HUDEP-2 (cell line): ENCODE measurements around the gene SKOR2.

Source experiments
- DNase-seq, 76 experiments: peaks; one replicate each; lab custom pipeline; 2025; ENCODE audit not compliant: unreplicated experiment in 76 of 76; lab: John Stamatoyannopoulos, UW

The SKOR2 gene

DNA sequence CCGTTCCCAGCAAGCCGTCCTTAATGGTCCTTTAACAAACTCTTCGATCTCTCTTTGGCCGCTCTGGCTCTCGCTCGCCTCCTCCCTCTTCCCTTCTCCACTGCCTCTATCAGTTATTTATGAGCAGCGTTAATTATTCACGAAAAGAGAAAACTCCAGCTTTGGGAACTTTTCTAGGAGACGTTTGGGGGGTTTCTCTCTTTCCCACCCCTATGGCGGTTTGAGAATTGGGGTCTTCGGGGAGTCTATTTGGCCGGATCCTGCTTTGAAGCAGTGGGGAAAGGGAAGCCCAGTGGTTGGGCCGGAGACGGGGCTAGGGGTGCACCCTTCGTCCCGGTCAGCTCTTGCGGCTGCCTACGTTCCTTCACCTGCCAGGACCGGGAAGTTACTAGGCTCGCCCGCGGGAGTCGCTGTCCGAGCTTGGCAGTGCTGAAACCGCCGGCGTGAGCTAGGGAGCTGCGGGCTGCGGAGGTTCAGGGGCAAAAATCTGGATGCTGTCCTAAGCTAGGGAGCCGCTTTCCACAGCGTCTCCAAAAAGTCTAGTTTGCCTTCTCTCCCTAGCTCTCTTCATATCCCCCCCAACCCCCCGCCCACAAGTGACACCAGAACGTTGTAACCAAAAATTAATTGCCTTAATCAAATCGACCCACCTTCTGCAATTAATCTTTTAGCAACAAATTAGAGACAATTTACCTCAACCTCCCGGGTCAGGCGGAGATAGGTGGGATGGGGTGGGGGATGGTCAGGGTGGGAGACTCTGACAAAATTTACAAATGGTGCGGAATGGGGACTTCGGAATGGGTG lies 8.9 kb upstream of the SKOR2 start:
- DNase-seq: peak in 41 of 76 experiments; percentile 1 to 54 (median 27)

DNA sequence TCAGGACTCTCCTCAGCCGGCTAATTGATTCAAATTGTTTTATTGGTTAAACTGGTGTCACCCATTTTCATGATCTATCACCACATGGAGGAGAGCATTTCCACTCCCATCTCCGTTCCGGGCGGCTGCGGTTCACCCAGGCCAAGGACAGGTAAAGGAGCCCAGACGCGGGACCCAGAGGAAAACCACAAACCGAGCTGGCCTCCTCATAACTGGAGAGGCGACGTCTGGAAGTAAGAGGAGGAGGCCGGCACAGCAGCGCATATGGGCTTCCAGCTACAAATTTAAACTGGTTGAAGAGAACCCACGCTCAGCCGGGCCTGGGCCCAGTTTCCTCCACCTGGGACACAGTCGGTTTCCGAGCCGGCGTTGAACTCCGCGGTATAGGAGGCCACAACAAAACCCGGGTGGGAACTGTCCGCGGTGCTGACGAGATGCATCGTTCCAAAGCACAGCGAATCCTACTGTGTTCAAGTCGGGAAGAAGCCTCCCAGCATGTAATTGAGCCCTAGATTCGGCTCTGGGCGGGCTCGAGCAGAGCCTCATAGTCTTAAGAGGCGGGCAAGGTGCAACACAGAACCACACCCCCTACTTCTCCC lies 3.0 kb upstream of the SKOR2 start:
- DNase-seq: peak in 42 of 76 experiments; percentile 8 to 57 (median 34)

DNA sequence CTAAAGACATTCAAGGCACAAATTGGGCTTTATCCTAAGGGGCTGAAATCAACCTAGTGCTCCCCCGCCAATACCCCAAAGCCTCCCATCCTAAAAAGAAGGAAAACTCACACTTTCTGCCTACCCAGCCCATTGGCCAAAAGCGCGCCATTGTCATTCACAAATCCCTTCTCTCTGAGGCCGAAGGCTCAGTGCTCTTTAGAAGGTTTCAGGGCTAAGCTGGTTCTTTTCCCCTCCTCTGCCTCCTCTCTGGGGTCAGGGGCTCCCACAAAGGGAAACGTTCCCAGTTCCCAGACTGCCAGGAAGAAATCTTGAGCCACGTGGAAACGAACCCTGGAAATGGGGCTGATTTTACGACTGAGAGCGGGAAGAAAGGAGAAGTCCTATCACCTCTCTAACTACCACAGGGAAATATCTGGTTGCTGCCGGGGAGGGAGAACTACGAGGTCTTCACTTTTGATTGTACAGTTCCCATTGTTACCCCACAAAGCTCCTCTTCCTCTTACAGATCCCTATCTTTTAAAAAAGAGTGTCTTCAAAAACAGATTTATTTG lies 1.7 kb upstream of the SKOR2 start:
- DNase-seq: no peak

DNA sequence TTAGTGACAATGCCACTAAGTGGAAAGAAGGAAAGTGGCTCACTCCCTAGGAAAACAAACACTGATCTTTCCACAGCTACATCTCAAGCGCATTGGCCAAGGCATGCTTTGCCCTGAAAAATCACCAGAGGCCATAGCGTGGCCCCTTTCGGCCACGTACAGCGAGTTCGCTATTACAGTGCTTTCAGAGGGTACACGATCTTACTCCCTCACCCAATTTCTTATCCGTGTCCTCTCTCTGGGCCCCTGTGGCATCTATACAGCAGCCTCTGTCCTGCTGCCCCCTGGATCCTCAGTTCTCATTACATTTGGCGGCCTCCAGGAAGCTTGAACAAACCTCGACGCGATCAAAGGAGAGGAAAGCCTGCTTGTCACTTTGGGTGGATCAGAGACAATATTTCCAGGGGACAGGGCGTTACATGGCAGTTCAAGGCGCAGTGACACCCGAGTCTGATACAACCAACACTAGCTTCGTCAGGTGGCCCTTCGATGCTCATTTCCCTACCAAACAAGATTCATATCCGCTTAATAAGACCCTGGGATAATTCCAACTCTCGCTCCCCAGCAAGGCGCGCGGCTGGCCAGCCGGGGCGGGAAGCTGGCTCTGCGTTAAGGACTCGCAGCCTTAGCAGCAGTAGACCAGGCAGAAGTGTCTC lies 941 bp downstream of the SKOR2 start:
- no peak for DNase-seq

DNA sequence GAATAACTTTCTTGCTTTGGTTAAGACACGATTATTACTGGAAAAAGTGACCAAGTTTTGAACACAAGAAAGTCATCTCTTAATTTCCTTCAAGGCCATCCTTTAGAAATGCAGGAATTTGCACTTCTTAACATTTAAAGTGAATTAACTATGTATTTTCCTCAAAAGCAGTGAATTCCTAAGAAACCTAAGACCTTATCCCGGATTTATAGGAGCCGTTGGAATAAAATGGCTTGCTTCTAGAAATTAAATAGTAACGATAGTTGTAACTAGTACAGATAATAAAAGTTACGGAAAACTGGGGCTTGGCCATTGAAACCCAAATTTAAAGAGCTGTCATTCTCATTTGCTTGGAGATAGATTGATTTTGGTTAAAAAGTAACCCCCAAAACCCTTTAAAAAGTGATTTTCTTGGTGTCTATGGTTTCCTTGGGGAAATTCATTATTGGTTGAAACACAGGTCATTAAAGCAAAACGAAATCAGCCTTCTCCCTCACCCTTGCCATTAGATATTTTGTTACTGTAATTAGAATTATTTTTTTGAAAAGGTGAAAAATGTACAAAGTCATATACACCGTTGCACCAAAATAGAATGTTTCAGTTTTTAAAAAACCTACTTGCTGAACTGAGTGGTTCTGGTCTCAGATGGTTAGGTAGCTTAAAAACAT lies 2.0 kb downstream of the SKOR2 start:
- DNase-seq: no peak

DNA sequence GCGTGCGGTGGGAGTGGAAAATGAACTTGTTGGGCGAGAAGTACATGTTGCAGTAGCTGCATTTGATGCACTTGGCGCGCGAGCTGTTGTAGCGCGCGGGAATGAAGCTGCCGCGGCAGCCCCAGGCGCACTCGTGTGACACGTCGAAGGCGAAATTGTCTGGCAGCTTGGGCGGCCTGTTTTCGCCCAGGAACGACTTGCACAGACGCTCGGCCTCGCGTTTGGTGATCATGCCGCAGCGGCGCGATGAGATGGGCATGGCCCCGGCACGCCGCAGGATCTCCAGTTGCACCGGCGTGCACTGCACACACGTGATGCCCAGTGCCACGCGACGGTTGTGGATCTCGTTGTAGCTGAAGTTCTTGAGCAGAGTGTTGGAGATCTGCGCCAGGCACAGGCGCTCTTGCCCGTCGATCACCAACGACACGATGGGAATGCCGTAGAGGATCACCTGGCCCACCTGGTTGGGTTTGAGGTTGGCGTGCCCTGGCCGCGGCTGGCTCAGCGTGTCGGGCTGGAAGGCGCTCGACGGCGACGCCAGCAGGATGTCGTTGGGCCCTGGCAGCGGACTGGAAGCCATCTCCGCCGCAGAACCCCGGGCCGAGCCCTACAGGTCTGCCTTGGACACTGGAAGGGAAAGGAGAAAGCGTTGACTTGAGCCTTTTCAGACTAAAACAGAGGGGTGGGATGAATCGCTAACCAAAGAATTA lies 2.7 kb downstream of the SKOR2 start:
- no peak for DNase-seq

DNA sequence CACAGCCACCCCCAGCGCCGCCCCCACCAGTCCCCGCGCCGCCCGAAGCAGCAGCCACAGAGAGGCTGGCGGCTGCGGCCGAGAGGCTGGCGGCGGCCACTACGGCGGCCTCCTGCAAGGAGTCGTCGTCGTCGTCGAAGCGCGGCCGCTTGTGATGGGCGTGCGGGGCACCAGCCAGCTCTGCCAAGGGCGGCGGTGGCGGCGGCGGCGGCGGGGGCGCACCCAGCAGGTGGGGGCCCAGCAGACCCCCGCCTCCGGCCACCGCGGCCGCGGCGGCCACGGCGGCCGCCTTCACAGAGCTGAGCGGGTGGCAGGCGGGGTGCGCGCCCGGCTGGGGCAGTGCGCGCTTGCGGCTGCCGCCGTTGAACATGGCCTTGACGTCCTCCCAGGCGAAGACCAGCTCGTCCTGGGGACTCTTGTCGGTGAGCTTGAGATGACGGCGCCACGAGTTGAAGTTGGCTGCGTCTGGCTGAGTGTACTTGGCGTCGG lies 3.3 kb downstream of the SKOR2 start:
- no peak for DNase-seq

DNA sequence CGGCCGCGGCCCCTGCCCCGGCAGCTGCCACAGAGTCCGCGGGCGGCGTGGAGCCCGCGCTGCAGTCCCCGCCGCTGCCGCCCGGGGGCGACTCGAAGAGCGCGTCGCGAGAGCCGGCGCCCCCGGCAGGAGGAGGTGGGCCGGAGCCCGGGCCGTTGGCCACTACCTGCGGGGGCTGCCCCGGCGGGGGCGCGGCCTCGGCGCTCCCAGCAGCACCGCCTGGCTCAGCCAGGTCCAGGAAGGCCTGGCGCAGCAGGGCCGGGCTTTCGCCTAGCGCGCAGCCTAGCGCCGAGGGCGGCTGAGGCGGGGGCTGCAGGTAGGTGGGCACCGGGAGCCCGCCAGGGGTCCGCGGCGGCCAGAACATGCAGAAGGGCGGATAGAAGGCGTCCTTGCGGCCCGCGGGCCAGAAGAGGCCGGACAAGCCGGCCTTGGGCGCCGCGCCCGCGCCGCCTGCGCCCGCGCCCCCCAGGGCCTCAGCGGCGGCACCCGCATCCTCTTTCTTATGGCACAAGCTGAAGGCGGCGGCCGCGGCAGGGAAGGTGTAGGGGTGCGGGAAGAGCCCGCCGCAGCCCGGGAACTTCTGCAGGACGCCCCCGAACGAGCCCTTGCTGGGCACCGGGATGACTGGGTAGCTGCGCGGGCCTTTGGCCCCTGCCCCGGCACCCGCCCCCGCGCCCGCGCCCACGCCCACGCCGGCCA lies 3.9 kb downstream of the SKOR2 start:
- no peak for DNase-seq

DNA sequence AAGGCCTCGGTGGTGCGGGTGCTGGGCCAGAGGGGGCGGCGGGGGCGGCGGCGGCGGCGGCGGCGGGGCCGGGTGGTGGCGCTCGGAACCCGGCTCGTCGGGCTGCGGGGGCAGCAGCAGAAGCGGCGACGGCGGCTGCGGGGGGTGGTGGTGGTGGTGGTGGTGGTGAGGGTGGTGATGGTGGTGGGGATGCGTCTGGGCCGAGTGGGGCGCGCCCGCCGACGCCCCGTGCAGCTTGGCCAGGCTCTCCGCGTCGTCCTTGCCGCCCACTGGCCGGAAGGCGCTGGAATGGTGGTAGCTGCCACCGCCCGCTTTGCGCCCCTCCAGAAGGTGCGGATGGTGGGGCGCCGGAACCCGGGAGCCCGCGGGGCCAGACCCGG lies 4.4 kb downstream of the SKOR2 start:
- DNase-seq: no peak

DNA sequence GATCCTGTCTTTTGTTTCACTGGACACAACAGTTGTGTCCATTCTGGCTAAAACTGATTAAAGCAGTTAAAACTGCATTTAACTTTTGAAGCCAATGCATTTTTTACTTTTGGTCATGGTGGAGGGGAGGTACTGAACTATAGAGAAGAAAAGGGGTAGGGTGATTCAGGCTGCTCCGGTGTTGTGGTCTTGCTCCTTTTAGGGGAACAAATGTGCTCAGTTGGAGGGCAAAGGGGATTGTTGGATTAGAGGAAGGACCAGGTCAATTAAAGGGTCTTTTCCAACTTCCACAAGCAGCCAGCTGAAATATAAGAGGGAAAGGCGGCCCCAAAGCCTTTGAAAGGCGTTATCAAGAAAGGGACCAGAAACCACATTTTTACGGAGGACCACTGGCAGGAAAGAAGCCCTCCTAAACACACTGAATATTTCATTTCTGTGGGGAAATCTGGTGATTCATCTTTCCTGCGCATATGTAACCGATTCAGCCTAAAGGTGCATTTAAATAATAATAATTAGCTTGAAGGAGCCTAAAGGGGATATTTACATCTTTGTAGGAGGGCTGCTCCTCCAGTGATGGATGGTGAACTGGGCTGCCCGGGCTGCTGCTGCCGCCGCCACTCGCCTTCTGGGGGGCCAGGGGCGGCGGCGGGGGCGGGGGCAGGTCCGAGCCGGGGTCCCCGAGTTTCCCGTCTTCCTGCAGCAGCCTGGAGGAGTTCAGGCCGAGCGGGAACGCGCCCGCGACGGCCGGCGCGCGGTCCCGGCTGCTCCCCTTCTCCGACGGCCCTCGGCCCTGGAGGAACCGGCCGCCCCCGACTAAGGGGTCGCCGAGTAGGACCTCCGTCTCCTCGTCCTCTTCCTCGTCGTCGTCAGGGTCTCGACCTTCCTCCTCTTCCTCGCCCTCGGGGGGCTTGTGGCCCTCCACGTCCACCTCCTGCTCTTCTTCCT lies 5.2 kb downstream of the SKOR2 start:
- no peak for DNase-seq

DNA sequence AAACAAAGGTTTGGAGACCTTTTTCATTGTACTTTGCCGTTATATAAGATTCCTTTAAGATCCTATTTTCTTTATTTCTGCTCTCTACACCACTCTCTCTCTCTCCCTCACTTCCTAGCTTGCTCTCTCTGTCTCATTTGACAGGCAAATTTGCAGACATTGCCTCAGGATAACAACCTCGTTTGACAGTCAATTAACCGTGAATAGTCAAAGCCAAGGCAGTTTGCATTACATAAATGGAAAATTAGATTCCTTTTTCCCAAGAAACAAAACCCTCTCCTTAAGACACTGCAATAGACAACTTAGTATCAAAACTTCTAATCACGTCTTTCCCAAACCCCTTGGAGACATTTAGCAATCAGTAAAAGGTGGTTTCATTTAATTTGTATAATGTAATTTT lies 7.4 kb downstream of the SKOR2 start:
- no peak for DNase-seq

DNA sequence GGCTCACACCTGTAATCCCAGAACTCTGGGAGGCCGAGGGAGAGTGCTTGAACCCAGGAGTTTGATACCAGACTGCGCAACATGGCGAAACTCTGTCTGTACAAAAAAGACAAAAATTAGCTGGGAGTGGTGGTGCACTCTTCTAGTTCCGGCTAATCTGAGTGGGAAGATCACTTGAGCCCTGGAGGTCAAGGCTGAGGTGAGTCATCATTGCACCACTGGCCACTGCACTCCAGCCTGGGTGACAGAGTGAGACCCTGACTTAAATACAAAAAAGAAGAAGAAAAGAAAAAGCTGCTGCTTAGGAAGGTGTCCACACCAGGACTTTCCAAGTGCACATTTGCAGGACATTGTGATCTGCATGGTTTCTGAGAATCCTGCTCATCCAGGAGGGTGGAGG lies 16.4 kb downstream of the SKOR2 start:
- DNase-seq: no peak

DNA sequence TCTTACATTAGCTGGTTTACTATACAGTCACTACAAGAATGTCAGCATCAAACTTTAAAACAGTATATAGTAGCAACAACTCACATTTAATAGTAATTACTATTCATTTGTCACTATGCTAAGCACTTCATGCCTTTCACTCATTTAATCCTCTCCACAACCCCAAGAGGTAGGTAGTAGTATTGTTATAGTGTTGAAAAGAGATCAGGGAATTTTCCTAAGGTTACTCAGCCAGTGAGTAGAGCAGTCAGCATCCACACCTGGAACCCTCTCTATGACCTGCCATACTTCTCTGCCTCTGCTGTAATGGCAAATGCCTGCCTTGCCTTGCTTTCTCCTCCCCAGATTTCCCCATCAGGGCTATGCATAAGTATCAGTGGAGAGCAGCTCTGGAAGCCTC lies 24.8 kb downstream of the SKOR2 start:
- DNase-seq: no peak

DNA sequence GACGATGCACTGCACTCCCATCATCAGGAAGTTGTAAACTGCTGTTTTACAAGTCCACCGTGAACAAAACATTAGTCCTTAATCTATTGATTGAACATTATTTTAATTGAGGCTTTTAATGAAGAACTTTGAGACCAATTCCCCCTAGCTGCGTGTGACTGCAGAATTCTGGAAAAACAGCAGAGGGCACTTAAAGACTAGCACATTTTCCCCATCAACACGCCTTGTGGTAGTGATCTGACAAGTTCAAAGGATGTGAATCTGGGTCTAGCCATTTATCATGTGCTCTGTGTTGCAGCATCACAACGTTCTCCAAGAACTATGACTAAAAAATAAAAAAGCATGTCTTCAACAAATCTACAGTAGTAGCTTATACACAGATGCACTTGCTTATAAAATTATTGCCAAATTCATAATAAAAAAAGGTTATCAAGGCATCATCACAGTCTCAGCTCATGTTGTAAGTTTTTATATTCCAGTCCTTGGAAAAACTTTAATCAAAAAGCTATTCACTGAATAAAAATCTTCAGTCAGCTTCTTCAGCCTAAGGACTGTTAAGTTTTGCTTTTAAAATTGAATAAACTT lies 35.8 kb downstream of the SKOR2 start:
- DNase-seq: peak in 16 of 76 experiments; percentile 1 to 57 (median 18)

DNA sequence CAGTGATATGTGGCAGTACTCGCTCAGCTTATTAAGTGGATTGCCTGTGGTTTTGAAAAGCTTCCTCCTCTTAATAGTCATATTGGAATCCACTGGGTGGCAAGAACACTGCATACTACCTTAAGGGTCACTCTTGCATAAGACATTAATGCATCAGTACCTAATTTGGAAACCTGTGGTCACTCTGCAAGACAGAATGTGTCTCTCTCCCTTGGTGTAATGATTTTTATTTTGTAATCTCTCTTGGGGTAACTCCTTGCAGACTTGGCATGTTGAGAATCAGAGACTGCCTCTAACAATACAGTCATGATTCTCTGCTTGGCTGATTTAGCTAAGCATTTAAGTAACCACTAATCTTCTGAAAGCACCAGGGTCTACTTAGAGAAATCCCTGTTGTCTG lies 42.3 kb downstream of the SKOR2 start:
- DNase-seq: no peak

DNA sequence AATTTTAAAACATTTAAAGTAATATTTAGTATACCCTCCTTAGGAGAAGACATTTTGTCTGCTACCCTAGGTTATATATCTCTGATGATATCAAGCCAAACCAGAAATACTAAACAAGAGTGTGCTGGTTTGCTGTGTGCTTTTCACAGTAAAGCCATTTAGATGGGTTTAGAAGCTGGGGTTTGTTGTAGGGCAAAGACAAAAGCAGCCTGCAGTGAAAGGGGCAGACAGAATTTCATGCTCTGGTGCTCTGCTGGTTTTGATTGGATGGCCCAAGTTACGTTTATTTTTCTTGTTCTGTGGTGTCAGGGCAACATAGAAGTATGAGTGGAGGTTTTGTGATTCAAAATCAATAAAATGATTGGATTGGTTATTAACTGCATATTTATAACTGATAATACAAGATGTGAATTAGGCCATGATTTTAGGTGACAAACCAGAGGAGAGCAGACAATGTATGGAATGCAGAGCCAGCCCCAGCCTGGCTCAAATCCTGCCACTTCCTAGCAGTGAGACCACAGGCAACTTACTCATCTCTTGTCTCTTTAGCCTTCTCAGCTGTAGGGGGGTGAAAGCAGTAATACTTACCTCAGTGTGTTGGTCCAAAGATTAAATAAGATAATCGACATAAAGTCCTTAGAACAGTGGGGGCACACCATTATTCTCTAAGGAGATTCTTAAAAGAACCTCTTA lies 44.4 kb downstream of the SKOR2 start:
- DNase-seq: no peak

DNA sequence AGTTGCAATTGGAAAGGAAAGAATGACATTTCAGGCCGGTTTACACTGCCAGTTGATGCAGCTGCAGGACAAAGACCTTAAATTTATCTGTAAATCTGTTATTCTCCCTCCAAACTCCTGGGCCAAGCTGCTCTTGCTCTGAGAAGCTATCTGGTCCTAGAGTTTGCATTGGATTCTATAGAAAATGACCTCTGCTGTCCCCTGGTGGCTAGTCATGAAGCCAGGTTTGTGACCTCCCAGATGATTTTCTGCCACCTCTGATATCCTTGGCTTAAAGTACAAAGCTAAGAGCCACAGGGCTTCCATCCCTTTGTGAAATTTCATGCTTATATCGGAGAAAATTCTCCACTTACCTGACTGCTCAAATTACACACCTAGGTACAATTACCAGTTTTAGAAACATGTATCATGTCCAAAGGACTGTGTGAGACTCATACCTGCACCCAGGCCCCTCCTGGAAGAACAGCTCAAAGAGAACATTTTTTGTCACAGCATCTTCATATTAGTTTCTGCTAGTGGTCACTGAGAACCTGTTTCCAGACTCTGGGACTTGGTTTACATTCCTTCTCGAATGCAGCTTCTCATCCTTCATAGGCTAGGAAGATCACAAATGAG lies 46.4 kb downstream of the SKOR2 start:
- peak in 49 of 76 experiments; percentile 3 to 74 (median 27) for DNase-seq
